Measurements from ENCODE around the gene LTBP3. TPM values are rescaled to one million over a fixed set of nuclear protein-coding genes. Genes with fewer than 3 reads are reported as not detected.

The LTBP3 gene
- total and polyA plus RNA-seq, 9 of the 15 experiments (the other 6 are each of a cell fraction or from before 2014, with no cell fraction given), result 0.06 to 20.5 (median 4.8) TPM

GRCh38 chr11:65546217-65546958 lies 11.8 kb downstream of the LTBP3 start (continued):
- TF ChIP-seq JUND (IDR thresholded peaks at IDR 0.05; ENCODE audit: borderline replicate concordance, low read depth, low read length), result 0 out of 2 replicates have a peak, but pooled peaks have one; percentile 2
- TF ChIP-seq JUND (tag; IDR thresholded peaks at IDR 0.05; ENCODE audit: borderline replicate concordance, low read depth, low read length), result no peak
- TF ChIP-seq HDAC1 (IDR thresholded peaks at IDR 0.05), result peak in 1 of 2 experiments; percentile 38; a peak in 2 of 4 replicates
- no peak for TF ChIP-seq MAX (CRISPR knock-in tag; IDR thresholded peaks at IDR 0.05)
- no peak for TF ChIP-seq BACH1 (tag; IDR thresholded peaks at IDR 0.05)
- TF ChIP-seq ZNF41 (CRISPR knock-in tag; conservative IDR thresholded peaks at IDR 0.05), result no peak
- TF ChIP-seq, protein P1, sequence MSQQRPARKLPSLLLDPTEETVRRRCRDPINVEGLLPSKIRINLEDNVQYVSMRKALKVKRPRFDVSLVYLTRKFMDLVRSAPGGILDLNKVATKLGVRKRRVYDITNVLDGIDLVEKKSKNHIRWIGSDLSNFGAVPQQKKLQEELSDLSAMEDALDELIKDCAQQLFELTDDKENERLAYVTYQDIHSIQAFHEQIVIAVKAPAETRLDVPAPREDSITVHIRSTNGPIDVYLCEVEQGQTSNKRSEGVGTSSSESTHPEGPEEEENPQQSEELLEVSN (IDR thresholded peaks at IDR 0.05; ENCODE audit: borderline replicate concordance in 1 of 2, extremely low read depth in 1 of 2, insufficient read depth in 1 of 2, insufficient read length in 1 of 2, low read depth in 1 of 2, low read length in 1 of 2, poor library complexity in 1 of 2, severe bottlenecking in 1 of 2), result peak in 1 of 2 experiments; percentile 39
- no peak for TF ChIP-seq MCM2 (IDR thresholded peaks at IDR 0.05; ENCODE audit: low read depth)
- TF ChIP-seq, protein P2, sequence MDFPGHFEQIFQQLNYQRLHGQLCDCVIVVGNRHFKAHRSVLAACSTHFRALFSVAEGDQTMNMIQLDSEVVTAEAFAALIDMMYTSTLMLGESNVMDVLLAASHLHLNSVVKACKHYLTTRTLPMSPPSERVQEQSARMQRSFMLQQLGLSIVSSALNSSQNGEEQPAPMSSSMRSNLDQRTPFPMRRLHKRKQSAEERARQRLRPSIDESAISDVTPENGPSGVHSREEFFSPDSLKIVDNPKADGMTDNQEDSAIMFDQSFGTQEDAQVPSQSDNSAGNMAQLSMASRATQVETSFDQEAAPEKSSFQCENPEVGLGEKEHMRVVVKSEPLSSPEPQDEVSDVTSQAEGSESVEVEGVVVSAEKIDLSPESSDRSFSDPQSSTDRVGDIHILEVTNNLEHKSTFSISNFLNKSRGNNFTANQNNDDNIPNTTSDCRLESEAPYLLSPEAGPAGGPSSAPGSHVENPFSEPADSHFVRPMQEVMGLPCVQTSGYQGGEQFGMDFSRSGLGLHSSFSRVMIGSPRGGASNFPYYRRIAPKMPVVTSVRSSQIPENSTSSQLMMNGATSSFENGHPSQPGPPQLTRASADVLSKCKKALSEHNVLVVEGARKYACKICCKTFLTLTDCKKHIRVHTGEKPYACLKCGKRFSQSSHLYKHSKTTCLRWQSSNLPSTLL (IDR thresholded peaks at IDR 0.05), result no peak
- no peak for TF ChIP-seq ATF7 (IDR thresholded peaks at IDR 0.05)
- TF ChIP-seq TSC22D4 (tag; IDR thresholded peaks at IDR 0.05), result no peak
- TF ChIP-seq HNRNPUL1 (IDR thresholded peaks at IDR 0.05; ENCODE audit: low read length), result no peak
- peak in 1 of 3 experiments; percentile 80; a peak in 4 of 6 replicates for TF ChIP-seq ZBTB11 (CRISPR knock-in tag; IDR thresholded peaks at IDR 0.05)
- TF ChIP-seq PHF8 (IDR thresholded peaks at IDR 0.05; ENCODE audit: borderline replicate concordance, low read length), result peak; percentile 53; the same call in 1 of the 2 replicates
- TF ChIP-seq ARID1B (IDR thresholded peaks at IDR 0.05), result no peak; the same call in 1 of the 2 replicates
- no peak; the same call in 1 of the 2 replicates for TF ChIP-seq HCFC1 (IDR thresholded peaks at IDR 0.05; ENCODE audit: low read depth, low read length)
- TF ChIP-seq MCM3 (IDR thresholded peaks at IDR 0.05), result no peak
- peak; percentile 7; the same call in 1 of the 2 replicates for TF ChIP-seq CREM (IDR thresholded peaks at IDR 0.05; ENCODE audit: low read depth)
- no peak for TF ChIP-seq TAF9B (IDR thresholded peaks at IDR 0.05; ENCODE audit: partially characterized antibody)
